ENCODE data around the gene UBALD1. TPM values are rescaled to one million over a fixed set of nuclear protein-coding genes. Genes with fewer than 3 reads are reported as not detected.

The UBALD1 gene
- total and polyA plus RNA-seq, 5 donors from 2014 or later: 5.1 to 53.7 (median 5.5) TPM

DNA sequence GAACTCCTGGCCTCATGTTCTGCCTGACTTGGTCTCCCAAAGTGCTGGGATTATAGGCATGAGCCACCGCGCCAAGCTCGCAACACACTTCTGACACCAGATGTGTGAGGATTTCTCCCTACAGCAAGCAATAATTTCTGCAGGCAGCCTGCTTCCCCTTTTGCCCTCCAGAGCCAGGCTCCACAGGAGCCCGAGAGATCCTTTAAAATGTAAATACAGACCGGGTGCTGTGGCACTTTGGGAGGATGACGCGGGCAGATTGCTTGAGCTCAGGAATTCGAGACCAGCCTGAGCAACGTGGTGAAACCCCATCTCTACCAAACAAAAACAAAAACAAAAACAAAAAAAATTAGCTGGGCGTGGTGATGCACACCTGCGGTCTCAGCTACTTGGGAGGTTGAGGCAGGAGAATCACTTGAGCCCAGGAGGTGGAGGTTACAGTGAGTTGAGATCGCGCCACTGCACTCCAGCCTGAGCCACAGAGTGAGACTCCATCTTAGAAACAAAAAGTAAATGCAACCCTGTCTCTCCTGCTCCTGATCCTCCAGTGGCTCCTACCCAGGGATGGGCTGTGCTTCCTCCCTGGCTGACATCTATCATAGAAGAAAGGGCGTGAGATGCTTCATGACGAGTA lies 43.9 kb downstream of the UBALD1 start:
- no peak for ATAC-seq (ENCODE audit: low read depth in 2 of 2)
- Histone ChIP-seq H3K4me3 (ENCODE audit: low read depth, low read length) (no peak overlapping the region), H3K9me3 (ENCODE audit: control insufficient read depth in 2 of 2, low read length in 2 of 2) (no peaks in the 10 kb centered on the region), H3K36me3 (ENCODE audit: control insufficient read depth, insufficient read depth, low read length) (no peaks in the 10 kb centered on the region), H3K27me3 (ENCODE audit: control insufficient read depth, insufficient read depth, low read length) (no peaks in the 10 kb centered on the region), H3K27ac (ENCODE audit: insufficient read depth, low read length, poor library complexity, severe bottlenecking) (no peak overlapping the region), H3K4me1 (ENCODE audit: control insufficient read depth, insufficient read depth, low read length, poor library complexity, severe bottlenecking) (no peaks in the 10 kb centered on the region)
- no peaks in the 10 kb centered on the region for H3K9me3 Mint-ChIP-seq
- H3K27ac Mint-ChIP-seq: no peak overlapping the region
- DNase-seq: no peak
- peaks cover 16% of the 10 kb centered on the region for H3K27me3 Mint-ChIP-seq
- peaks cover 0 to 9% (median under 1%) of the 10 kb centered on the region in 4 donors for H3K4me1 Mint-ChIP-seq
- H3K4me3 Mint-ChIP-seq: no peak overlapping the region
- H3K36me3 Mint-ChIP-seq: no peaks in the 10 kb centered on the region

DNA sequence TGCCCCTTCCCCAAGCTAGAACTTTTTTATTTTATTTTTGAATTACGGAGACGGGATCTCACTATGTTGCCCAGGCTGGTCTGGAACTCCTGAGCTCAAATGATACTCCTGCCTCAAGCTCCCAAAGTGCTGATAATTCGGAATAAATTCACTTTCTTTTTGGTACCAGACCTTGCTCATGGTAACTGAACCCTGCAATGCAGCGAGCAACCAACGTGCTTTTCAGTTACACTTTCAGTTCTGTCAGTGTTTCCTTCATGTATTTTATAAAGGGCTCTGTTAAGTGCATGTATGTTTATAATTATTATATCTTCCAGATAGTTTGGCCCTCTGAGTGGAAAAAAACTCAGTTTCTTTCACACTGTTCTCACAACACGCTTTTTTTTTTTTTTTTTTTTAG lies 44.6 kb downstream of the UBALD1 start:
- no peak for ATAC-seq (ENCODE audit: low read depth in 2 of 2)
- no peaks in the 10 kb centered on the region for H3K9me3 Mint-ChIP-seq
- no peaks in the 10 kb centered on the region for H3K36me3 Mint-ChIP-seq

DNA sequence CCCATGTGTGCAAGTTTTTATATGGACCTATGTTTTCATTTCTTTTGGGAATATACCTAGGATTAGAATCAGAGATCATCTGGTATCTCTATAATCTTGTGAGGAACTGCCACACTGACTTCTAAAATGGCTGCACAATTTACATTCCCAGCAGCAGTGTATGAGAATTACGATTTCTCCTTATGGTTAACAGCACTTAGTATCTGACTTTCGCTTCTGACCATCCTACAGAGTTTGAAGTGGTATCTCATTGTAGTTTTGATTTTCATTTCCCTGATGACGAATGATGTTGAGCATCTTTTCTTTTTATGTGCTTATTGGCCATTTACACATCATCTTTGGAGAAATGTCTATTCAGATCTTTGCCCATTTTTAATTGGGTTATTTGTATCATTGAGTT lies 48.5 kb downstream of the UBALD1 start:
- no peak overlapping the region for H3K27ac ChIP-seq (ENCODE audit: insufficient read depth, low read length, poor library complexity, severe bottlenecking)
- Mint-ChIP-seq H3K36me3 (no peaks in the 10 kb centered on the region), H3K27me3 (peaks cover 10% of the 10 kb centered on the region), H3K4me1 (peaks cover 0 to 9% (median under 1%) of the 10 kb centered on the region in 4 donors), H3K9me3 (peaks cover 0 to 1% (median 0%) of the 10 kb centered on the region in 7 donors), H3K27ac (peak overlapping the region in 1 of 3 donors; percentile 6), H3K4me3 (no peak overlapping the region)
- no peaks in the 10 kb centered on the region for H3K4me1 ChIP-seq (ENCODE audit: control insufficient read depth, insufficient read depth, low read length, poor library complexity, severe bottlenecking)
- DNase-seq: no peak
- no peak overlapping the region for H3K4me3 ChIP-seq (ENCODE audit: low read depth, low read length)
- no peak for ATAC-seq (ENCODE audit: low read depth in 2 of 2)
- no peaks in the 10 kb centered on the region for H3K27me3 ChIP-seq (ENCODE audit: control insufficient read depth, insufficient read depth, low read length)
- no peaks in the 10 kb centered on the region for H3K9me3 ChIP-seq (ENCODE audit: control insufficient read depth in 2 of 2, low read length in 2 of 2)
- H3K36me3 ChIP-seq (ENCODE audit: control insufficient read depth, insufficient read depth, low read length): no peaks in the 10 kb centered on the region

More for the DNA sequence above, 44.6 kb downstream of the UBALD1 start:
- DNase-seq: peak in 1 of 3 donors; percentile 16
- Mint-ChIP-seq H3K4me1 (peaks cover 0 to 9% (median under 1%) of the 10 kb centered on the region in 4 donors), H3K27ac (peak overlapping the region in 1 of 3 donors; percentile 25), H3K4me3 (no peak overlapping the region), H3K27me3 (peaks cover 16% of the 10 kb centered on the region)
- Histone ChIP-seq H3K27me3 (ENCODE audit: control insufficient read depth, insufficient read depth, low read length) (no peaks in the 10 kb centered on the region), H3K4me3 (ENCODE audit: low read depth, low read length) (no peak overlapping the region), H3K4me1 (ENCODE audit: control insufficient read depth, insufficient read depth, low read length, poor library complexity, severe bottlenecking) (no peaks in the 10 kb centered on the region), H3K27ac (ENCODE audit: insufficient read depth, low read length, poor library complexity, severe bottlenecking) (no peak overlapping the region), H3K9me3 (ENCODE audit: control insufficient read depth in 2 of 2, low read length in 2 of 2) (no peaks in the 10 kb centered on the region), H3K36me3 (ENCODE audit: control insufficient read depth, insufficient read depth, low read length) (no peaks in the 10 kb centered on the region)

DNA sequence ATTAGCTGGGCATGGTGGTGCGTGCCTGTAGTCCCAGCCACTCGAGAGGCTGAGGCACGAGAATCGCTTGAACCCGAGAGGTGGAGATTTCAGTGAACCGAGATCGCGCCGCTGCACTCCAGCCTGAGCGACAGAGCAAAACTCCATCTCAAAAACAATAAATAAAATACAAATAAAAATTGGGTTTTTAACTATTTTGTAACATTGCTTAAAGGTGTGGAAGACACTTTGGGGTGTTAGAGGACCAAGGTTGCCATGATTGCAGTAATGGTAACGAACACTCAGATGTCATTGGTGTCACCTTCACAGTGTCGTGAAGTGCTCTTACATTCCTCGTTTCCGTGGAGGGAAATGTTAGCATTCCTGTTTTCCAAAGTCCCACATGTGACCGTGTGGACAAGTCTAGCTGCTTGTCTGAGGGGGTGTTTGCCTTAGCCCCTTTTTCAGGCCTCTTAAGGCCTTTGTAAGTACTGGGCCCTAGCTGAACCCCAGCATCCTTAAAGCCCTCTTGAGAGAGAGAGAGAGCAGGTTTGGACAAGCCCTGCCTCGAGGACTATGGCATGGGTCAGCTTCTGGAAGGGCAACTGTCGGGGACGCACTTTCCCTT lies 49.9 kb downstream of the UBALD1 start:
- Histone ChIP-seq H3K27ac (ENCODE audit: insufficient read depth, low read length, poor library complexity, severe bottlenecking) (no peak overlapping the region), H3K36me3 (ENCODE audit: control insufficient read depth, insufficient read depth, low read length) (no peaks in the 10 kb centered on the region), H3K27me3 (ENCODE audit: control insufficient read depth, insufficient read depth, low read length) (no peaks in the 10 kb centered on the region), H3K4me3 (ENCODE audit: low read depth, low read length) (no peak overlapping the region), H3K4me1 (ENCODE audit: control insufficient read depth, insufficient read depth, low read length, poor library complexity, severe bottlenecking) (no peaks in the 10 kb centered on the region), H3K9me3 (ENCODE audit: control insufficient read depth in 2 of 2, low read length in 2 of 2) (no peaks in the 10 kb centered on the region)
- H3K27ac Mint-ChIP-seq: no peak overlapping the region
- no peak overlapping the region for H3K4me3 Mint-ChIP-seq
- no peaks in the 10 kb centered on the region for H3K36me3 Mint-ChIP-seq
- peaks cover 0 to 1% (median 0%) of the 10 kb centered on the region in 7 donors for H3K9me3 Mint-ChIP-seq
- peaks cover 14% of the 10 kb centered on the region for H3K27me3 Mint-ChIP-seq
- ATAC-seq (ENCODE audit: low read depth in 2 of 2): no peak
- peaks cover 0 to 9% (median under 1%) of the 10 kb centered on the region in 4 donors for H3K4me1 Mint-ChIP-seq
- no peak for DNase-seq

DNA sequence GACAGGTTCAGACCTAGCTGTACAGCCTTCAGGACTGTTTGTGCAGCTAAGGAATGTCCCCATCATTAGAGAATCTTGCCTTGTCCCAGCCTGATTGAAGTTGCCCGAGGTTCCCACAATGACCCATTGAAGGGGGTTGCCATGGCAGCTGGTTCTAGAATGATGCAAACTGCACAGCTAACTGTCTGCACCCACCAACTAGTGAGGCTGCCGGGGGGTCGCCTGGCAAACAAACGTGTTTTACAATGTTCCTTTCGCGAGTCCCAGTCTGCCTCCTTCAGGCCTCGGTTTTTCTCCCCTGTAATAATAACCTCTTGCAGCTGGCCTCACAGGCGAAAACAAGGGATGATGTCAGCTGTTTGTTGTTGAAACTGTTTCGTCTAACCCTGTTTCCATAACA lies 53.1 kb downstream of the UBALD1 start:
- H3K27ac Mint-ChIP-seq: no peak overlapping the region
- H3K36me3 Mint-ChIP-seq: no peaks in the 10 kb centered on the region
- no peak overlapping the region for H3K4me3 Mint-ChIP-seq
- Histone ChIP-seq H3K9me3 (ENCODE audit: control insufficient read depth in 2 of 2, low read length in 2 of 2) (no peaks in the 10 kb centered on the region), H3K4me1 (ENCODE audit: control insufficient read depth, insufficient read depth, low read length, poor library complexity, severe bottlenecking) (no peaks in the 10 kb centered on the region), H3K36me3 (ENCODE audit: control insufficient read depth, insufficient read depth, low read length) (no peaks in the 10 kb centered on the region), H3K27ac (ENCODE audit: insufficient read depth, low read length, poor library complexity, severe bottlenecking) (no peak overlapping the region), H3K27me3 (ENCODE audit: control insufficient read depth, insufficient read depth, low read length) (no peaks in the 10 kb centered on the region), H3K4me3 (ENCODE audit: low read depth, low read length) (no peak overlapping the region)
- peaks cover 0 to 5% (median under 1%) of the 10 kb centered on the region in 4 donors for H3K4me1 Mint-ChIP-seq
- no peak for ATAC-seq (ENCODE audit: low read depth in 2 of 2)
- no peak for DNase-seq
- peaks cover 0 to 1% (median 0%) of the 10 kb centered on the region in 7 donors for H3K9me3 Mint-ChIP-seq
- peaks cover 9% of the 10 kb centered on the region for H3K27me3 Mint-ChIP-seq

Other genes with a start within 250 kb of the UBALD1 start
- gene VASN, start 243.0 kb downstream of the UBALD1 start, total RNA-seq: 0.57 TPM
- under 1 TPM in 1 of 4 donors, not detected in 3; 0.14 TPM for gene VASN, start 243.0 kb downstream of the UBALD1 start, polyA plus RNA-seq
- gene CORO7, start 198.3 kb downstream of the UBALD1 start, total RNA-seq: 718 TPM
- 10 to 100 TPM; 52.5 to 69.3 (median 59.4) TPM for gene CORO7, start 198.3 kb downstream of the UBALD1 start, polyA plus RNA-seq
- gene DNAJA3, start 189.0 kb downstream of the UBALD1 start, total RNA-seq: 27.0 TPM
- gene DNAJA3, start 189.0 kb downstream of the UBALD1 start, polyA plus RNA-seq: 10 to 100 TPM; 27.5 to 49.7 (median 41.8) TPM
- 40.7 TPM for gene NMRAL1, start 140.3 kb downstream of the UBALD1 start, total RNA-seq
- 10 to 100 TPM; 45.6 to 61.7 (median 51.6) TPM for gene NMRAL1, start 140.3 kb downstream of the UBALD1 start, polyA plus RNA-seq
- 41.2 TPM for gene HMOX2, start 138.5 kb downstream of the UBALD1 start, total RNA-seq
- 100 to 1,000 TPM; 104 to 145 (median 126) TPM for gene HMOX2, start 138.5 kb downstream of the UBALD1 start, polyA plus RNA-seq
- 29.8 TPM for gene CDIP1, start 76.1 kb downstream of the UBALD1 start, total RNA-seq
- 10 to 100 TPM; 16.4 to 29.6 (median 20.8) TPM for gene CDIP1, start 76.1 kb downstream of the UBALD1 start, polyA plus RNA-seq
- gene C16orf96, start 58.5 kb downstream of the UBALD1 start, total RNA-seq: 0.17 TPM
- not detected for gene C16orf96, start 58.5 kb downstream of the UBALD1 start, polyA plus RNA-seq
- 78.2 TPM for gene MGRN1, start 9.9 kb upstream of the UBALD1 start, total RNA-seq
- gene MGRN1, start 9.9 kb upstream of the UBALD1 start, polyA plus RNA-seq: 1 to 10 TPM; 2.5 to 4.7 (median 4.4) TPM
- 43.7 TPM for gene NUDT16L1, start 78.7 kb upstream of the UBALD1 start, total RNA-seq
- 100 to 1,000 TPM in 1 of 4 donors, 10 to 100 TPM in 3; 77.8 to 110 (median 91.5) TPM for gene NUDT16L1, start 78.7 kb upstream of the UBALD1 start, polyA plus RNA-seq
- 20.4 TPM for gene ANKS3, start 119.4 kb upstream of the UBALD1 start, total RNA-seq
- gene ANKS3, start 119.4 kb upstream of the UBALD1 start, polyA plus RNA-seq: 1 to 10 TPM; 1.4 to 4.0 (median 2.5) TPM
- not detected for gene DNAAF8, start 119.6 kb upstream of the UBALD1 start, total RNA-seq
- under 1 TPM in 1 of 4 donors, not detected in 3; 0.06 TPM for gene DNAAF8, start 119.6 kb upstream of the UBALD1 start, polyA plus RNA-seq
- gene ZNF500, start 152.3 kb upstream of the UBALD1 start, total RNA-seq: 12.3 TPM
- 10 to 100 TPM in 2 of 4 donors, 1 to 10 TPM in 2; 4.5 to 16.9 (median 12.1) TPM for gene ZNF500, start 152.3 kb upstream of the UBALD1 start, polyA plus RNA-seq
- gene SEPTIN12, start 173.5 kb upstream of the UBALD1 start, total RNA-seq: 0.27 TPM
- gene SEPTIN12, start 173.5 kb upstream of the UBALD1 start, polyA plus RNA-seq: not detected
- not detected for gene SMIM22, start 180.5 kb upstream of the UBALD1 start, total RNA-seq
- gene SMIM22, start 180.5 kb upstream of the UBALD1 start, polyA plus RNA-seq: not detected
- 15.9 TPM for gene ROGDI, start 187.7 kb upstream of the UBALD1 start, total RNA-seq
- gene ROGDI, start 187.7 kb upstream of the UBALD1 start, polyA plus RNA-seq: 1 to 10 TPM; 4.6 to 8.2 (median 7.0) TPM
- 114 TPM for gene GLYR1, start 232.4 kb upstream of the UBALD1 start, total RNA-seq
- gene GLYR1, start 232.4 kb upstream of the UBALD1 start, polyA plus RNA-seq: 10 to 100 TPM; 29.4 to 38.6 (median 33.2) TPM
- 65.3 TPM for gene UBN1, start 232.6 kb upstream of the UBALD1 start, total RNA-seq
- gene UBN1, start 232.6 kb upstream of the UBALD1 start, polyA plus RNA-seq: 10 to 100 TPM; 10.8 to 12.8 (median 11.2) TPM

Data from CD4-positive, CD25-positive, alpha-beta regulatory T cell (primary cell).